Measurements from ENCODE around the gene OGDH.
"Not testable (repeated sequence)": the region's sequence is repeated elsewhere in the genome, so short reads cannot be mapped to it uniquely, and the experiment has no call there.

The OGDH gene

DNA sequence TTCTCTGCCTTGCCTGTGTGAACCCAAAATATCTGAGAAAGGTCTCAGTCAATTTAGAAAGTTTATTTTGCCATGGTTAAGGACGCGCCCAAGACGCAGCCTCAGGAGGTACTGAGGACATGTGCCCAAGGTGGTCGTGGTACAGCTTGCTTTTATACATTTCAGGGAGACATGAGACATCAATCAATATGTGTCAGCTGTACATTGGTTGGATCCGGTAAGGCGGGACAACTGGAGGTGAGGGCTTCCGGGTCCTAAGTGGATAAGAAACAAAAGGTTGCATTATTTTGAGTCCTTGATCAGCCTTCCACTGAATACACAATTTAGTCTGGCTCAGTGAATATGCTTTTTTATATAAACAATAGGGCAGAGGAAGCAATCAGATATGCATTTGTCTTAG, 119.8 kb downstream of the OGDH start:
- intact Hi-C loops (cut with DNase I), result not testable (repeated sequence)
- DNase-seq, result peak in 1 of 10 donors; percentile 6

DNA sequence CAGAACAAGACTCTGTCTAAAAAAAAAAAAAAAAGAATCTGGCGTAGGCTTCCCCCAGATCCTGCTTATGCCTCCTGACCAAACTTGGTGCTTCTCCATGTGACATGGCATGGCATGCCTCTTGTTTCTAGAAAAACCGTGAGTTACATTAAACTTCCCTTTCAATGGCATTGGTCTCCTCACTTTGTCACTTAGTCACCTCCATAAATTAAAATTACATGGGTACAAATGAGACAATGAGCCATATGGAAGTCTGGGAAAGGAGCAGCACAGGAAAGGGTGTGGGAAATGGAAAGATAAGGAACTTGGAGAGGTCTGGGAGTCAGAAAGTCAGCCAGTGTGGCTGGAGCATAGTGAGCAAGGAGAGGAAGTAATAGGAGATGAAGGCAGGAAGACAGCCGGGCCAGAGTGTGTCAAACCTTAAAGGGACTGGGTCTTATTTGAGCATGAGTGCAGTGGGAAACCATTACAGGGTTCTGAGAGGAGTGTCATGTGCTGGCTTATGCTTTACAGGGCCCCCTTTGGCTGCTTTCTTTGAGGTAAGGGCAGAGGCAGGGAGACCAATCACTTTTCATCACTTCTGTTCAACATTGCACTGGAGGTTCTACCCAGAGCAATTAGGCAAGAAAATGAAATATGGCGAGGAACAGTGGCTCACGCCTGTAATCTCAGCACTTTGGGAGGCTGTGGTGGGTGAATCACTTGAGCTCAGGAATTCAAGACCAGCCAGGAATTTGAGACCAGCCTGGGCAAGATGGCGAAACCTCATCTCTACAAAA, 120.9 kb downstream of the OGDH start:
- intact Hi-C loops (cut with DNase I), result no loop called here
- peak in 1 of 10 donors; percentile 10 for DNase-seq

DNA sequence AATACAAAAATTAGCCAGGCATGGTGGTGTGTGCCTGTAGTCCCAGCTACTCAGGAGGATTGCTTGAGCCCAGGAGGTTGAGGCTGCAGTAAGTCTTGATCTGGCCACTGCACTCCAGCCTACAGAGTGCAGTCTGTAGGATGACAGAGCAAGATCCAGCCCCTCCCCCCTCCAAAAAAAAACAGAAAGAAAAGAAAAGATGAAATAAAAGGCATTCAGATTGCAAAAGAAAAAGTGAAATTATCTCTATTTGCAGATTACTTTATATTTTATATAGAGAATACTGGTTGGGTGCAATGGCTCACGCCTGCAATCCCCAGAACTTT, 121.5 kb downstream of the OGDH start:
- intact Hi-C loops (cut with DNase I), result no loop called here
- peak in 1 of 10 donors; percentile 18 for DNase-seq

DNA sequence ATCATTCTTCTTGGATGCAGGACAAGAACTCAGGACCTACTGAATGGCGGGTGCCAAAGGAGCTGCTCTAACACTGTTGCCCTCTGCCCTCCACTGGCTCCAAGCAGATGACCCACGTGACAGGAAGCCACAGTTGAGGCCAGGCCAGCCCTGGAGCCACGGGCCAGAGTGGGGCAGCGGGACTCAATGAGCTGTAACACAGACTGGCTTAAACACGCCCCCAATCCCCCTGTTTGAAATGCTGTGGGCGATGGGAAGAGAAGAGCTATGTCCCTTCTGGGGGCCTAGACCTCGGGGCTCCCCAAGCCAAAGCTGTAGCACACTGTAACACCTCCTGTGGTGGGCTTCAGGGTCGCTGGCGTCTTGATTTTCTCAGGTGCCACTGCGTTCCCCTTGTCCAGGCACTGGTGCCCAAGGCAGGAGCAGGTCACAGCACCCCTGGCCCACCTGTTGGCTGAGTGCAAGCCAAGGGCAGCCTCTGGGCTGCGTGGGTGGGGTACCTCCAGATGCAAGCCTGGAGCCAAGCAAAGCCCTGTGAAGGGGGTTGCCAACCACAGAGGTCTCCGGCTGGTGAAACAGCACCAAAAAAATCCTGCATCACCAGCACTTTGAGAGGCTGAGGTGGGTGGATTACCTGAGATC, 123.6 kb downstream of the OGDH start:
- intact Hi-C loops (cut with DNase I), result no loop called here
- DNase-seq, result peak in 1 of 10 donors; percentile 64

DNA sequence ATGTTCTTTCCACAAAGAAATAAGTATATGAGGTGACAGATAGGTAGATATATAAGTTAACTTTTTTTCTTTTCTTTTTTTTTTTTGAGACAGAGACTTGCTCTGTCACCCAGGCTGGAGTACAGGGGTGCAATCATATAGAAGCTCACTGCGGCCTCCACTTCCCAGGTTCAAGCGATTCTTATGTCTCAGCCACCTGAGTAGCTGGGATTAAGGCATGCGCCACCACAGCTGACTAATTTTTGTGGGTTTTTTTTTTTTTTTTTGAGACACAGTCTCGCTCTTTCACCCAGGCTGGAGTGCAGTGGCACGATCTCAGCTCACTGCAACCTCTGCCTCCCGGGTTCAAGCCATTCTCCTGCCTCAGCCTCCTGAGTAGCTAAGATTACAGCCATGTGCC, 126.5 kb downstream of the OGDH start:
- DNase-seq; intact Hi-C loops (cut with DNase I): not testable (repeated sequence)

DNA sequence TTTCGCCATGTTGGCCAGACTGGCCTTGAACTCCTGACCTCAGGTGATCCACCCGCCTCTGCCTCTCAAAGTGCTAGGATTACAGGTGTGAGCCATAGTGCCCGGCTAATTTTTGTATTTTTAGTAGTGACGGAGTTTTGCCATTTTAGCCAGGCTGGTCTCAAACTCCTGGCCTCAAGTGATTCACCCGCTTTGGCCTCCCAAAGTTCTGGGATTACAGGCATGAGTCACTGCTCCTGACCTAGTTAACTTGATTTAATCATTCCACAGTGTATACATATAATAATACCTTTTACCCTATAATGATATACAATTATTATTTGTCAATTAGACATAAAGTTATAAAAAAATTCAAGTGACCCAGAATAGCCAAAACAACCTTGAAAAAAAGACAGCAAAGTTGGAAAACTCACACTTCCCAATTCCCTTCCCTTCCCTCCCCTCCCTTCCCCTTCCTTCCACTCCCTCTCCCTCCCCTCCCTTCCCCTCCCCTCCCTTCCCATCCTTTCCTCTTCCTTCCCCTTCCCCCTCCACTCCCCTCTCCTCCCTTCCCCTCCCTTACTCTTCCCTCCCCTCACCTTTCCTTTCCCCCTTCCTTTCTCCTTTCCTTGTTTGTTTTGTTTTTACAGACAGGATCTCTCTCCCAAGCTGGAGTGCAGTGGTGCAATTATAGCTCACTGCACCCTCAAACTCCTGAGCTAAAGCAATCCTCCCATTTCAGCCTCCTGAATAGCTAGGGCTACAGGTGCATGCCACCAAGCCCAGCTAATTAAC, 127.5 kb downstream of the OGDH start:
- no peak for DNase-seq
- intact Hi-C loops (cut with DNase I), result no loop called here

DNA sequence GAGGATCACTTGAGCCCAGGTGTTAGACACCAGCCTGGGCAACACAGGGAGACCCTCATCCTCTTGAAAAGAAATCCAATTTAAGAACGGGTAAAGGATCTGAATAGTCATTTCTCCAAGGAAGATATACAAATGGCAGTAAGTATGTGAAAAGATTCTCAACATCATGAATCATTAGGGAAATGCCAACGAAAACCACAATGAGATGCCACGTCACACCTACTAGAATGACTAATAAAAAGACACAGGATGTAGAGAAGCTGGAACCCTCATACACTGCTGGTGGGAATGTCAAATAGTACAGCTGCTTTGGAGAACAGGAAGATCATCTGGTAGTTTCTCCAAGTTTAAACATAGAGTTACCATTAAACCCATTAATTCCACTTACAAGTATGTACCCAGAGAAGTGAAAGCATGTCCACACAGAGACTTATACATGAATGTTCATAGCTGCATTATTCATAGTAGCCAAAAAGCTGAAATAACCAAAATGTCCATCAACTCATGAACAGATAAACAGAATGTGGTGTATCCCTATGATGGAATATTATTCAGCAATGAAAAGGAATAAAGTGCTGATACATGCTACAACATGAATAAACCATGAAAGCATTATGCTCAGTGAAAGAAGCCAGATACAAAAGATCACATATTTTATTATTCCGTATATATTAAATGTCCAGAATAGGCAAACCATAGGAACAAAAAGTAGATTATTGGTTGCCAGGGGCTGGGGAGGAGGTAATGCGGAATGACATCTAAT, 129.2 kb downstream of the OGDH start:
- DNase-seq, result no peak
- intact Hi-C loops (cut with DNase I), result no loop called here

DNA sequence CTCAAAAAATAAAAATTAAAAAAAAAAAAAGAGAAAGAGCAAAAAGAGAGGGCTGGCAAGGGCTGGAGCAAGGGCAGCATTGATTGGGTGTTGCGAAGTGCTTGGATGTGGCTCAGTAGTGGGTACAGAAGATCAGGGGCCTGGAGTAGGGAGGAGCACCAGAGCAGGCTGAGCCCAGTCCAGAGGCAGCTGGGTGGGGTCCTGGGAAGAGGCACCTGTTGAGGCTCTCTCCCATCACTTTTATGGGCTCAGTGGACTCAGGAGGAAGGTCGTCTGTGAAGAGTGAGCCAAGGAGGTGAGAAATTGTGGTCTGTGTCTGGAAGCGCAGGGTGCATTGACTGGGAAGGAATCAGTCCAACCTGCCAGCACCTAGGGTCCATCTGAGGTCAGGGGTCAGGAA, 130.5 kb downstream of the OGDH start:
- peak in 1 of 10 donors; percentile 38 for DNase-seq
- intact Hi-C loops (cut with DNase I), result no loop called here

DNA sequence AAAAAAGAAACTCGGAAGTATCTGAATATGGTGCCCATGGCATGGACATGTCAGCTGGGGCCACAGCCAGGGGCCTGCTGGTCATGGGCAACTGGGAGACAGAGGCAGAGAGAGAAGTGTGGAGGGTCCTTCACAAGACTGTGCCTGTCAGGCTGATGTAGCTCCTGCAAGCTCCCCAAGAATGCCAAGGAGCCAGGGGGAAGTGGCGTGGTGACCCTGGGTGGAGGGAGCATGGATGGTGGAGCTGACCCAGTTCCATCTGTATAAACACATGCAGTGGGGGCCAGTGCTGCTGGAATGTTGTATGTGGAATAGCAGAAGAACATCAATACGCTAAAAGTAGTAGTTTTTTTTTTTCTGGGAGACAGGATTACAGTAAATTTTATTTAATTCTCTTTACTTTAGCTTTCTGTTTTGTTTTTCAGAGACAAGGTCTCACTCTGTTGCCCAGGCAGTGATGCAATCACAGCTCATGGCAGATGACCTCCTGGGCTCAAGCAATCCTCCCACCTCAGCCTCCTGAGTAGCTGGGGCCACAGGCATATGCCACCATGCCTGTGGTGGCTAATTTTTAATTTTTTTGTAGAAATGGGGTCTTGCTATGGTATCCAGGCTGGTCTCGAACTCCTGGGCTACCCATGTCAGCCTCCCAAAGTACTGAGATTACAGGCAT, 131.8 kb downstream of the OGDH start:
- peak in 1 of 10 donors; percentile 8 for DNase-seq
- intact Hi-C loops (cut with DNase I), result no loop called here

DNA sequence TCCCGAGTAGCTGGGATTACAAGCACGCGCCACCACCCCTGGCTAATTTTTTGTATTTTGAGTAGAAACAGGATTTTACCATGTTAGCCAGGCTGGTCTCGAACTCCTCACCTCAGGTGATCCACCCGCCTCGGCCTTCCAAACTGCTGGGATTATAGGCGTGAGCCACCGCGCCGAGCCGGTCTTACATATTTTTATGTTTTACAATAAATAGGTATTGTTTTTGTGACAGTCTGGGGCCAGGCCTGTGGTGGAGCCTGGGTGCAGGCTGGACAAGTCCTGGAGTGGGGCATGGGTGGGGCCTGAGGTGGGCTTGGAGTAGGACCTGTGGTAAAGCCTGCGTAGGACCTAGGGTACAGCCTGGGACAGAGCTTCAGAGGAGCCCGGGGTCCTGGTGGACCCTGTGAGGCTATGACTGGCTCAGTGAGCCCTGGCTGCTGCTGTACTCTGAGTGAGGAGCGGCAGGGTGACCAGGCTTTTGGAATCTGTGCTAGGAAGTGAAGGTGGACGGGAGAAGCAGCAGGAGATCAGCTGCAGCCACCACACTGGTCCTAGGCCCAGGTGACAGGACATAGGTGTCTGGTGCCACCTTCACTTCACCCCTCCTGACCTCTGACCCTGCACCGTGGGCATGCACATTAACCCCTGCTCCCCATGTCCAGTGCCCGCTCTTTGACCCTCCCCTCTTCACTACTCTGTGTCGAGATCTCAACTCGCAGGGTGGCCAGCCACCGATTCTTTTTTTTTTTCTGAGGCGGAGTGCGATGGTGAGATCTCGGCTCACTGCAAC, 132.6 kb downstream of the OGDH start:
- intact Hi-C loops (cut with DNase I), result no loop called here
- DNase-seq, result peak in 1 of 10 donors; percentile 51

DNA sequence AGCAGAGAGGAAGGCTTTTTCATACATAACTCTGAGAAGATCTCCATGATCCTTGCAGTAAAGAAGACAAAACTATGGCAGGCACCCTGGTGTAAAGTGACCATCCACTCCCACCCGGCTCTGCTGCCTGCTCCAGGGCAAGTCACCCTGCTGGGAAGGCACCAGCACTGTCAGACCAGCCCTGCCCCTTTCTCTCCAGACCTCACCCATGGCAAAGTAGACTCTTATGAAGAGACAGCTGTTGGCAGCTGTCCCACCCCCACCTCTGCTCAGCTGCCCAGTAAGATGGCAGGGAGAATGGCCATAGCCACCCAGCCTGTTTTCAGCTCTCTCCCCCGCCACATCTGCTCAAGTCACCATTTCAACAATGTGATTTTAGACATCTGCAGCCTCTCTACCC, 133.6 kb downstream of the OGDH start:
- intact Hi-C loops (cut with DNase I), result no loop called here
- DNase-seq, result no peak

DNA sequence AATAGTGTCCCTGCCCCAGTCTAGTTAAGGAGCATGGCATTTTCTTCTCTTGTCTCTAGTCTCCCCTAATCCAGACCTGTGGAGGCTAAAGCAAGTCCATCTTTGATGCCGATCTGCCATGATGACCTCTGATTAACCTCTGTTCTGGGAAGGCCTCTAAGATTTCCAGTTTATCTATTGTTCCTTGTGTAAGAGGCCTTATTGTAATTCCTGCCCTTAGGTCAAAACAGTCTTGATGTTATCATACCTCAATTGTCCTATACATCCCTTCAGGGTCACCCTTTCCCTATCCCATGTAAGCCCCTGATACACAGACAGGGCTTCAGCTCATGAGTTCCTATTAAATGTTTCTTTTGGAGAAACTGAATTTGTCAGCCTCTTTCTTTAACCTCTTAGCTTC, 137.3 kb downstream of the OGDH start:
- intact Hi-C loops (cut with DNase I), result no loop called here
- DNase-seq, result peak in 1 of 10 donors; percentile 1

DNA sequence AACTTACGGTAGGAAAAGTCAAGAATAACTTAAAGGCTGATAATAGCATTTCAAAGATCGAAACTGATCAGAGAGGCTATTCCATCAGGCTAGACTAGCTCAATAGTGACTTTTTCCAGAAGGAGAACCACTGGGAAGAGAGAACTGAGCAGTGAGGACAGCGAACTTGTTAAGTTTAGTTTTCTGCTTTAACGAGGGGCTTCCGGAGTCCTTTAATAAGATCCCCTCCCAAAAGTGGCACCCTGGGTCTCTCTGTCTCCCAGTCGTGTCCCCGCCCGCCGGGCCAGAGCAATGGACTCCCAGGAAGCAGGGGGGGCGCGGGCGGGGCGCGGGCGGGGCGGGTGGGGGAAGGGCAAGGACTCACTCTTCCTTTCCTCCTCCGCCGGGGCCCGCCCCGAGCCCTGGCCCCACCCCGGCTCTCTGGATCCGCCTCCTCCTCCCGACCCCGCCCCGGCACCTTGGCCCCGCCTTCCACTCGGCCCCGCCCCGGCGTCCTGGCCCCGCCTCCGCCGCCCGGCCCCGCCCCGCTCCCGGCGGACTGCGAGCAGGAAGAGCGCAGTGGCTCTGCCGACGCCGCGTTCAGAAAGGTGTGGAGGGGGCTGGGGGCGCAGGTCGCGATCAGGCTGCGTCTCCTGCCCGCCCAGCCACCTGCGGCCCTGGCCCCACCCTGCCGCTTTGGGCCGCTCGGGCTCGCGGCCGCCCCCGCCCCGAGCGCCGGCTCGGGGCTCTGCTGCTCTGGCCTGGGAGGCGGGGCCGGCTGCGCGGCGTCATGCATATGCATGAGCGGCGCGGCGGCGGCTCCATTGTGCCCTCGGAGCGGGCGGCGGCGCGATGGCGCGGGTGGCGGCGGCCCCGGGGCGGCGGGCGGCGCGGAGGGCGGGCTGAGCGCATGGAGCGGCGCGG, 141.9 kb downstream of the OGDH start, which contains the start of gene ZMIZ2:
Gene ZMIZ2, plus strand, starts transcription at position 803 of the 903 bp plus-strand sequence. CDS start 7,403 bp downstream, outside the sequence.
- intact Hi-C loops (cut with DNase I), result loop anchor here (2.0 to 5.0 kb wide), 4 partner anchors 49 to 166 kb away; partner anchors contain the start of genes H2AZ2, OGDH, PPIA and TMED4
- DNase-seq, result peak; percentile 89 to 99 (median 94)

DNA sequence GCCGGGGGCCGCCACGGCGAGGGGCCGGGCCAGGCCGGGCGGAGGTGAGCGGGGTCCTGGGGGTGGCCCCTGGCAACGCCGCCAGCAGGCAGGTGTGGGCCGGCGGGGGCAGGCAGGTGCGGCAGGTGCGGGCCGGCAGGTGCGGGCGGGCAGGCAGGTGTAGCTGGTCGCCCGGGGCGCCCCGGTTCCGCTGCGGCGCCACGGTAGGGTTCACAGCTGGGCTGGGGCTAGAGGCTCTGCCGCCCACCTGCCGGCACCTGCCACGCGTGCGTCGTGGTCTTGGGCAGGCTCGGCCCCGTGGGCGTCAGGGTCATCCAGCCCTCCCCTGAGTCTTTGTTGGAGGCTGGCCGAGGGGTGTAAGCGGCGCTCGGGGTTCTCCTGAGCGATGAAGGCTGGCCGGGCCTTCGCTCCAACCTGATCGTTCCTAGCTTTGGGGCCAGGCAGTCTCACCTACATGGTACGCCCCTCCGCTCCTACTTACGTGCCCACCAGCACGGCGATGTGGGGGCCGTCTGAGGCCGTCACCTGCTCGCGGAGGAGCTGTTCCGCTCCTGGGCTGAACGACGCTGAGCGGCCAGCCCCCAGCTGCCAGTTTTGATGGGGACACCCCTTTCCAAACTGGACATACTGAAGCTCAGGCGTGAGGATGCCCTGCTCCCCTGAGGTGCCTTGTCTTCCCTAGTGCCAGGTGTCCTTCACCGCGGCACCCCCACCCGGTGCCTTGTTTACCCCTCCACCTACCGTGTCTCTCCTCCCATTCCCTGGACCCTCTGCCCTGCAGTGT, 142.7 kb downstream of the OGDH start:
- intact Hi-C loops (cut with DNase I), result loop anchor here (2.0 to 5.0 kb wide), 4 partner anchors 48 to 167 kb away; partner anchors contain the start of genes H2AZ2, OGDH, PPIA and TMED4
- DNase-seq, result no peak

DNA sequence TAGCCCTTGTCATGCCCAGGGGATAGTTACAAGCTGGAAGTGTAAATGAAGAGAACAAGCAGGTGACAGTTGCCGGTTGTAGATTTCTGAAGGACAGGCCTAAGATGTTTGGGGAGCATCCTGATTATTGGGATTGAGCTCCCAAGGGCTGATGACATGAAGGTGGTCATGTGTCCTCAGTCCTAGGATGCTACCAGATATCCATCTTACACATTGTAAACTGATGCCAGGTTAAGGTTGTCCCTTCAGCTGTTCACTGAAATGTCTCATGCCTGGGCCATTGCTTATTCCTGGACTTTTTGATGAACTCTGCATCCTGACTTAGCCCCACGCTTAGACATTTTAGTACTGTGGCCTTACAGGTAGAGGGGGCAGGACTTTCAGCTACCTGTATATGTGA, 143.6 kb downstream of the OGDH start:
- intact Hi-C loops (cut with DNase I), result loop anchor here (2.0 to 5.0 kb wide), 4 partner anchors 47 to 168 kb away; partner anchors contain the start of genes H2AZ2, OGDH, PPIA and TMED4

DNA sequence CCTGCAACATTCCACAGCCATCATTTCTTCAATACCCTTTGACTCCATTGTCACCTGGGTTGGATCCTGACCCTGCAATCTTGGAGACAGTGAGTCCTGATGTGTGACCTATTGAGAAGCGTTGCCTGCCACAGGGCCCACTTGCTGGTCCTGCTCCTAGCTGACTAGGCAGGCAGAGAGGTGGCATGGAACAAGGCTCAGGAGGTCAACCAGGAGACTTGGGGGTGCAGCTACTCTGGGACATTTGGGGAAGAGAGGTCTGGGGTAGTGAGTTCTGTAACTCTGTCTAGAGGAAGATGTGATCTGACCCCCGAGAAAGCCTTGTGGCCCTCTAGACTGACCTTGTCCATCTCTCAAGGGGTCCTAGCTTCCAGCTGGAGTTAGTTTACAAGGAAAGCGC, 144.0 kb downstream of the OGDH start:
- intact Hi-C loops (cut with DNase I), result no loop called here
- DNase-seq, result no peak

More for the DNA sequence above, 143.6 kb downstream of the OGDH start:
- no peak for DNase-seq
